ENCODE results near the gene MAP6D1.

The MAP6D1 gene

DNA sequence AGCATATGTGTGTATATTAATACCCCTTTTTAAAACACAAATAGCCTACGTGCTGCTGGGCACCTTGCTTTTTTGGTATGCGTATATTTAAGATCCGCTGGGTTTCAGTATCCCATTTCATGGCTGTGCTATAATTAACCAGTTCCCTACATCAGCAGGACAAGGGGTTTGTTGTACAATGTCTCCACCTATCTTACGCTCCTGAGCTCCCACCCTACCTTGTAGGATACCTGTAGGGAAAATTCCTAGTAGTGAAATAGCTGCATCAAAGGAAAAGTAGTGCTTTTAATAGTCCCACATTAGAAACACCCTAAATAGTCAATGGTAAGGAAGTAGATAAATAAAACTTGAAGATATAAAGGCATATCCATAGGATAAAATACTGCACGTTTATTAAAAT lies 1.4 kb downstream of the MAP6D1 start:
- DNase-seq (ENCODE audit: low spot score): no peak

DNA sequence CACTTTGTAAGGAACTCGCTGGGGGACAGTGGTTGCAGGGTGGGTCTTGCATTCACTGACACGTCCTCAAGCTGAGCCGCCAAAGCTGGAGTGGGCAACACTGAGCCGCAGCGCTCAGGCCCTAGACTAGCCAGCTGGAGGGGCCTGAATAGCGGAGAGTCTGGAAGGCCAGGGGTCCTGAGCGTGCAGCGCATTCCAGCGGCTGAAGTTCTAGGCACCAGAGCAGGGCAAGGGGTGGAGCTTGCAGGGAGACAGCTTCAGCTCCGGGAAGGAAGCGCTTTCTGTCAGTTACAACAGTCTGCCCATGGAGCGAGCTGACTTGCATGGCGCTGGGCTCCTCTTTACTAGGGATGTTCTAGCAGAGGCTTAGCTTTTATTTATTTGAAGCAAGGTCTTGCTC lies 2.7 kb downstream of the MAP6D1 start:
- no peak for DNase-seq (ENCODE audit: low spot score)

DNA sequence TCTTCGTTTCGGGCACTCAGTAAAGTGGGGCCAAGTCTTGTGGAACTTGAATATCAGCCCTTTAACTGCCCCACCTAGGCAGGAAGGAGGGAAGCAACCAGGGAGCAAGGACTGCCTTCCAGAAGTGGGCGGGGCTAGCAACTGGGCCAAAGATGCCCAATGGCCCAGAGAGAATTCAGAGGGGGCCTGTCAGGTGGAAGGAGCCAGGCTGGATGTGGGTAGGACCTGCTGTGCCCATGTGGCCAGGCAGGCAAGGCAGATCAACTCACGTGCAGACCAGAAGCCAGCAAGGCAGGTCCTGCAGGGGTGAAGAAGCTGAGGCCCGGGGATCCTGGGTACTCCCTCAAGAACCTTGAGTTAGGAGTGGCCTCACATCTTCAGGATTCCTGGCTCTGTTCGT lies 5.5 kb downstream of the MAP6D1 start:
- no peak for DNase-seq (ENCODE audit: low spot score)

DNA sequence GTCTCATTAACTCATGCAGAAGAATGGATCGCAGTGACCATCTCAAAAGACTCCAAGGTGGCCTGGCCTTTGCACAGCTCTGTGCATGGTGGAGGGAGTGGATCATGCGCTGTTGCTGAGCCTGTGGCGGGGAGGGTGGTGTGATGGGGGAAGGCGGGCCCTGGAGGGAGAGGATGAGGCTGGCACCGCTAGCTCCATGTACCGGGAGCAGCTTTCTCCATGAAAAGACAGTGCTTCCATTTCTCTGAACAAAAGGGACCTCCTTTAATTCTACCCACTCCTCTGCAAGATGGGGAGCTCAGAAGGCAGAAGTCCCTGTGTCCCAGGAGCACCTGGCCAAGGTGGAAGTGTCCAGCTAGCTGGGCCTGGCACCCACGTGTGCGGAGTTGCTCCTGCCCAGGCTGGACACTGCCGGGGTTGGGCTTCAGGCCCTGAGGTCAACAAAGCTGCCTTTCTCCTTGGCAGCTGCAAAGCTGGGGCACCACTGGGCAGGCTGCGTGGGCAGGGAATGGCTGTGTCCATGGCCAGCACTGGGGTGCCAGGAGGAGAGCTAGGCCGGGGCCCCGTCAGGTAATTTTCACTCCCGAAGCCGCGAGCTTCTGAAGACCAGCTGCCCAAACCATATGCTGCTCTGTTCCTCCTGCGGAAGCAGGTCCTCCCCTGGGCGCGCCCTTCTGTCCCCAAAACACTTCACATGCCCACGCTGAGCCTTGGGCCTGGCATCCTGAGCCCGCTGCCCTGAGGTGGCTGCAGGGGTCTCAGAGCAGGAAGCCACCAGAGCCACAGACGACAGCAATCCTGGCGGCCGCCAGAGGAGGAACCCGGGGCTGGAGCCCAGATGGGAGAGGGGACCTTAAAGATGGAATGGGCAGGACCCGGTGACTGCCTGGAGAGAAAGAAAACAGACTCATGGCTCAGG lies 6.4 kb downstream of the MAP6D1 start:
- DNase-seq (ENCODE audit: low spot score): no peak

DNA sequence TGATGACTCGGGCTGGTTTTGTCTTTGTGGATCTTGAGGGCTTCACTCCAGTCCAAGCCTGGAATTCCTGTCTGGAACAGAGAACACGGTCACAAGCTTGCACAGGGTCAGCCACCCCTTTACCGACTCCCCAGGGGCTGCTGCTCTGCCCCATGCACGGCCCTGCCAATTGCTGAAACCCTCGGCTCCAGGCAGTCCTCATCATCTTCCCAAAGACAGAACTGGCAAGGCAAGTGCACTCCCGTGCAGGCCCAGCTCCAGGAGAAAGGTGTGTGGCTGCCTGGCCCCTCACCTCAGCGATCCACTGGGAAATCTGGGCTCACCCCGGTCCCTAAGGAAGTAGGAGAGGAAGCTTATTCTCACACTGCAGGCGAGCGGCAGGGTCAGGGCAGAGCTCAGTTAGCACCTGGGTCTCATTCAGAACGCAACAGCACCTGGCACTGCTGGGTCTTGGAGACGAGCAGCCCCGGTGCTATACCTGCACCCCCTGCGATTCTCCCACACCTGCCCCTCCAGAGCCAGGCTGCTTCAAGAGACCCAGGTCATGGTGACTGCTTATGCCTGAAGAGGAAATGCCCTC lies 7.2 kb downstream of the MAP6D1 start:
- no peak for DNase-seq (ENCODE audit: low spot score)

DNA sequence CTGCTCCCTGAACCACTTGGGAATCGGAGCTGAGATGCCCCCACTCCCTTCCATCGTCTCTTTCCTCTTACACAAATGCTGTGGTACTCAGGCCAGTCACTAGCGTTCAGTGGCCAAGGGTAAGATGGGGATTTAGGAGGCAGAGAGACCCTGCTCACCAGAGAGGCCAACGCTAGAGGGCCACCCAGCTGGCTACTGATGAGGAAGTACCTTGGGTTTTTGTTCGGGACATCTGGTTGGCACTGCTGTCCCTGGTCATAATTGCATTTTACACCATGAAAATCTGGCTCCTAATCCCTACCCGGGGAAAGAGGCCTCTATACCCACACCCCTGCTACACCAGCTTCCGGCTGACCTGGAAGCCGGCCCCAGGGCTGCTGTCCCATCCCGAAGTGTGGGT lies 7.7 kb downstream of the MAP6D1 start:
- no peak for DNase-seq (ENCODE audit: low spot score)

DNA sequence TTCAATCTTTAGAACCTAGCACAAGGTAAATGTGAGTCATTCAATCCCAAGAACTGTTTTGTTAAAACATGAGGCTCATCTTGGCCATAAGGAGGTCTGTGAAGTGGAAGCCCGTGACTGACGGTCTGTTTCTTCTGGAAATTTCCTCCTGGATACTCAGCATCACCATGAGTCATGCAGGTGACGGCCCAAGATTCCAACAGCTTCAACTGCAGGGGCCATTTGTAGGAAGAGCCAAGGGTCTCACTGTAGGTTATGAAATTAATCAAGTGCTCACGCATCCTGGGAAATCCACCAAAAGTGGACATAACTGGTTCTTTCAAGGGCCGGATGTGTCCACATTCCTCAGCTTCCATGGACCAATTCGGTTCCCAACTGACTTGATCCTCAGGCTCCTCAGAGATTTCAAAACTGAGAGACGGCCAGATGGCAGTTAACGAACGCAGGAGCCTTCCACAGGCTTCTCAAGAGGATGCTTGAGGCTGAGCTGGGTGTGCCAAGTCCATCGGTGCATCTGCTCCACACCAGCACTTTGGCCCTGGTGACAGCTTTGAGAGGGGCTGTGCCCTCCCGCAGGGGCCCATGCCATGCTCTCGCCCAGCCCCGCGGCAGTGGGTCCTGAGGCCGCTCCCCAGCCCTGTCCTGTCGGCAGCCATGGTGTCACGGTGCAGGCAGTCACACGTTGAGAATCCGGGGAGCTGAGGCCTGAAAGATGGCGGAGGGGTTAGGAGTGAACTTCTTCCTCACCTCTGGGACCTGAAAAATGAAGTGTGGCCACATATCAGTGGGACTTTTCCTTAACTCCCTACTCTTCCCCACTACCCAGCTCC lies 8.5 kb downstream of the MAP6D1 start:
- no peak for DNase-seq (ENCODE audit: low spot score)

DNA sequence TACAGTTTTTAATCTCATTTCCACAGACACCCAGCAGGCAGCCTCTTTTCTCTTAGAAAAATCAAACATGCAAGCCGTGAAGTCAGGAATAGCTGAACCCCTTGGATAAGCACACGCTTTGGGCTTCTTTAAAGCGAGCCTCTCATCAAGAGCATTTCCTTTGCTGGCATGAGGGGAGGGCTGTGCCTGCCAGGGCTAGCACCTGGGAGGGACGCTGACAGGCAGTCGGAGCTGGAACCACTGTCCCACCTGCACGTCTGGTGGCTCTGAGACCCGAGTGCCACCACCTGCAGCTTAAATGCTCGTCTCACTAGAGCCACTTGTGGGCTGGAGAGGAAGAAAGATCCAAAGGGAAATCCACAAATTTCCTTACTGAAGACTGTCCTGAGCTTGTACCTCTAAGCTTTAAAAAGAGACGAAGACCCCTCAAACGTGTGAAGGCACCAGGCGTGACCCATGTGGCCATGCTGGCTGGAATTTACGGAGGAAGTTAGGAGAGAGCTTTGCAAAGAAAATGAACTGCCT lies 9.4 kb downstream of the MAP6D1 start:
- no peak for DNase-seq (ENCODE audit: low spot score)

DNA sequence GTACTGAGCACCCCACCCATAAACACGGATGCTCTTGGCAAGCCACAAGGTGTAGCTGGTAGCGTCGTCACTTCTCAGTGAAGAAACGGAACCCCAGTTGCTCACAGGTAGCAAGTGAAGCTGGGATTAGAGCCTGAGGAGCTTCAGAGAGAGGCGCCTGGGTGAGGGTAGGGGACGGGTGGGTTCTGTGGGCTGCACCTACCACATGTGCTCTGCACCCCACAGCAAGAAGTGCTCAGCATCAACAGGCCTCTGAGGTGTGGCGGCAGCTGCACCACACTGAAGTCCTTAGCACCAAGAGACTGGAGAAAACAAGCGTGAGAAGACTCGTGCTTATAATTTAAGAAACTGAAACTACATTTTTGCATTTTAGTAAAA lies 9.8 kb downstream of the MAP6D1 start:
- DNase-seq (ENCODE audit: low spot score): no peak

DNA sequence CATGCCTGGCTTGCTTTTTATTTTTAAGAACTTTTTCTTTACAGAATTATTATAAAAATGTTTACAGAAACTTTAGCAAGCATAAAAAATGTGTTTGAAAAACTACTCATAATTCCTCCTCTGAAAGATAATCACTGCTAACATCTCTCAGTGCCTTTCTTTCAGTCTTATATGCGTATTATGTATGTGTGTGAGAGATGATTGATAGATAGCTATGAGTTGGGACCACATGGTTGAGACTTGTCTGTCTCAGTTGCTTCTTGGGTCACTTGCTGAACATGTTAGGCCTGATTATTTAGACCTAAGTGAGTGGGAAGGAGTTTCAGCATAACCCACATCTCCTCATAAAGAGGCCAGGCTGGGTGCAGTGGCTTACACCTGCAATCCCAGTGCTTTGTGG lies 11.1 kb downstream of the MAP6D1 start:
- DNase-seq (ENCODE audit: low spot score): no peak

DNA sequence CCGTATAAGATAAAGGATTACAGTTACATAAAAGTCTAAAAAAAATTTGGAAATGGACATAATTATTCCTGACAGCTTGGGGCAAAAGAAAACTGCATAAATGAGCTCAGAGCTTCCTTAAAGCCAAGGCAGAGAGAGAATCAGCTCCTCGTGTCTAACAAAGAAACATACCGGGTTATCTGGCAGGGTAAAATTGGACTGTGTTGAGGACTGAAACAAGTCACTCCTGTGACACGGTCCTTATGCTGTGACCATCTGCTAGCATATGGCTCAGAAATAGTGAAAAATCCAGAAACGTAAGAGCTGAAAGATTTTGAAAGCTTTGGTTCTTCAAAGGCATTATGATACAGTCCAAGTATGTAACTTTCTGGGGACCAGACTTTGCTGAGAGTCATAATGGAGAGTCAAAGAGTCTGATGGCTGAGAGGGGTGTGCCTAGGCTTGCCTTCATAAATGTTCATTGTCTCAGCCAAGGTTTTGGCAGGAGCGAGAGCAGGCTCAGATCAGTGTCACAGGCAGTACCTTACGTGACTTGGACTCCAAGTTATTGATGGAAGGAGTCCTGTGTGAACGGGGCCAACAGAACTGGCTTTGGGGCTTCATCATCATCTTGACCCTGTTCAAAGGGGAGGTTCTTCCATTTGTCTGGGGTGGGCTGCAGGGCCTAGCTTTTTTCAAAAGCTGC lies 12.5 kb downstream of the MAP6D1 start:
- DNase-seq (ENCODE audit: low spot score): no peak

DNA sequence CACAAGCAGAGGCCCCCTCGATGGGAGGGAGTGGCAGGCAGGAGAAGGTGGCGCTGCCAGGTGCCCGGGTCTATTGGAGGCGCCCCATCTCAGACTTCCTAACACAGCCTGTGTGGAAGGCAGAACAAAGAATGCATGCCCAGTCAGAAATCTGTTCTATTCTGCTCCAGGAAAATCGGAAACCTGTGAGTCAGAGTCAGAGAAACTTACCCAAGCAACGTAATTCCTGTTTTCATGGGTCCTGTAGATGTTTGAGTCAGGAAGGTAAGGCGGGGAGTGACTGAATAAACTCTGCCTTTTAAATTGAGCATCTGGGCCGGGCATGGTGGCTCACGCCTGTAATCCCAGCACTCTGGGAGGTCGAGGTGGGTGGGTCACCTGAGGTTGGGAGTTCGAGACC lies 13.7 kb downstream of the MAP6D1 start:
- no peak for DNase-seq (ENCODE audit: low spot score)

DNA sequence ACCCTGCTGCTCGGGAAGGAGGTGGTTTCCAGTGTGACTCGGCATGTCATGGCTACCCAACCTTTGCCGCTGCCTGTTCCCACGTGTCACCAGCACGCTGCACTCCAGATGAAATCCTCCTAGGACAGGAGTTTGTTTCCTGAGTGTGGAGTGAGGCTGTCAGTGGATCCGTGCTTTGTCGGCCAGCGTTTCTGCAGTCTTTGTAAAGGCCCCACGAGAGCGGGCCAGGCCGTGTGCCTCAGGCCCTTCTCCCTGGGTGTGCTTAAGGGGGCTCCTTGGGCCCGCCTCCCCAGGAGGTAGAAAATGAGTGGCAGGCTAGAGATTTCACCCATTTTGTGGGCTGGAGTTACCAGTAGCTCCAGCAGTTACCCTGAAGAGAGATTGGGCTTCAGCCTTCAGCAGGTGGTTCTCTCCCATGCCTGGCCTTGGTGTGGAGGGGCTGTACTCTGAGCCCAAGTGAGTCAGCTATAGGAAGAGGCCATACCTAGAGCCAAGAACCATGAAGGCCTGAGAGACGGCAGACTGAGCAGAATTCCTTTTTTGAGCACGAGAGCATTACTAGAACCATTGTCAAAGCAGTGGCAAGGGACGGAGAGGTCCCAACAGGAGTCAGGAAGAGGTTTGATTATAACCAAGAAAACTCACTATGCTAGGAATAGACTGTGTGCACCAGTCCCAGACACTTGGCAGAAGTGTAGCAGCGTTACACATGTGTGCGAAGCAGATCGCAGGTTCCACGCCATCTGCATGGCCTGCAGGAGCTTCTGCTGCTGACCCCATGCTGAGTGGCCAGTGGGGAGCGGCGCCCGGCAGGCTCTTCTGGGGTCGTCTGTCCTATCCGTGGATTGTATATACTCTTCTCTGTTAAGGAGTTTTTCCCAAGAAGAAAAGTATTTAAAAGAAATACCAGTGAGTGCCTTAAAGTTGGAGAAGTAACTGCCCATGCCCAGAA lies 14.5 kb downstream of the MAP6D1 start:
- DNase-seq (ENCODE audit: low spot score): no peak

DNA sequence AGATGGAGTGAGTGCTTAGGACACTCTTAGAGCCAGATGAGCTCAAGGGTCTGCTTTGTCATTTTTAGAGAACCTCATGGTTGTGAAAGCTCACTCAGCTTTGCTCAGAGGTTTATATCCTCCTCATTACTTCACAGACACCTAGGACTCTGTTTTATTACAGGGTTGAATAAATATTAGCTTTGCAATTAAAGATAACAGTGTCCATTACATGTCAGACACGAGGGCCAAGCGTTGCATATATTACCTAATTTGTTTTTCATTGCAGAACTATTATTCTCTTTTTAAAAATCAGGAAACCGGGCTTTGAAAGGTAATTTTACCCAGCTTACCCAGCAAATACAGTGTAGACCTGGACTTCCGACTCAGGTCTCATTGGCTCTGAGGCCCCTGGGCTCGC lies 16.1 kb downstream of the MAP6D1 start:
- DNase-seq (ENCODE audit: low spot score): peak; percentile 65

DNA sequence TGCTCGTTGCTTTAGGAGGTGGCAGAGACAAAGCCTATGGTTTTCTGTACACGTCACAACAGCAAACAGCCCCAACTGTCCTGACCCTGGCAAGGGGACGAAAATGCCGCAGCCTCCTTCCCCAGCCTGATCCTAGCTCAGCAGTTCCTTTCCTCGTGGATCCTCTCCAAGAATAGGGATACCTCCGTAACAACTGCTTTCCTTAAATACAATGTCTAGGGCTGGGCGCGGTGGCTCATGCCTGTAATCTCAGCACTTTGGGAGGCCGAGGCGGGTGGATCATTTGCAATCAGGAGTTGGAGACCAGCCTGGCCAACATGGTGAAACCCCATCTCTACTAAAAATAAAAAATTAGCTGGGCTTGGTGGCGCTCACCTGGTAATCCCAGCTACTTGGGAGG lies 17.0 kb downstream of the MAP6D1 start:
- DNase-seq (ENCODE audit: low spot score): no peak

DNA sequence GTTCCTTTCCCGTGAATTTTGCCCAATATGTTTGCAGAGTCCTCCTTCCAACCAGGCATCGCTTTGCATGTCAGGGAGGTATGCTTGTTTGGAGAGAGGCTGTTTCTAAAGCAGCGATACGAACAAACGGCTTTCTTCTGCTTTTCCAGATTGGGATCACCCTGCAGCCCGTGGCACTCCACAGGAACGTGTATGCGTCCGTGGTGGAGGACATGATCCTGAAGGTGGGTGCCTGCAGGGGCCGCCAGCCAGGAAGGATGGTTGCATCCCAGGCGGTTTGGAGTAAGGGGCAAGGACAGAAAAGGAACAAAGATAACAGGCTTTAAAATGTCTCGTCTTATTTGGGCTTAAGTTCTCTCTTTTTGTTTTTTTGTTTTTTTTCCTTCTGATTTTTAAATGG lies 17.5 kb downstream of the MAP6D1 start:
- no peak for DNase-seq (ENCODE audit: low spot score)

DNA sequence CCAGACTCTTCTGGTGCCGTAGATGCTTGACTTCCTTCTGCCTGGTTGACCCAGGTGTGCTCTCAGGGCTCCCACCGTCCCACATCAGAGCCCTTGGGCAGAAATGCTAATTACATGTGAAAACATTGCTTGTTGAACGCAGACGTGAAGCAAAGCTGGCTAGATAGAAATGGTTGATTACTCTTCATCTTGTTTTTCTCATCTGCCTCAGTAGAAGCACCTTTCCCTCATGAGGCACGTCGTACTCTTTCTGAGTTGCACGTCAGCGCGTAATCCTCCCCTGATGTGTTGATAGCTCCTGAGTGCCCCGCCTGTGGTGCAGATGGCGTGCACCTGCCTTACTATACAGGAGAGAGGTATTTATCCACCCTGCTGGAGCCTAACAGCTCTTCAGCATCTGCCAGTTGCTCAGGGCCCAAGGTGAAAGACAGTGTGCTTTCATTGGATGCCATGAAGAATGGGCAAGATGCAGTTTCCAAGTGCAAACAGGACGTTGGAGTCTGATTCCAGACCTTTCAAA lies 18.1 kb downstream of the MAP6D1 start:
- DNase-seq (ENCODE audit: low spot score): no peak

DNA sequence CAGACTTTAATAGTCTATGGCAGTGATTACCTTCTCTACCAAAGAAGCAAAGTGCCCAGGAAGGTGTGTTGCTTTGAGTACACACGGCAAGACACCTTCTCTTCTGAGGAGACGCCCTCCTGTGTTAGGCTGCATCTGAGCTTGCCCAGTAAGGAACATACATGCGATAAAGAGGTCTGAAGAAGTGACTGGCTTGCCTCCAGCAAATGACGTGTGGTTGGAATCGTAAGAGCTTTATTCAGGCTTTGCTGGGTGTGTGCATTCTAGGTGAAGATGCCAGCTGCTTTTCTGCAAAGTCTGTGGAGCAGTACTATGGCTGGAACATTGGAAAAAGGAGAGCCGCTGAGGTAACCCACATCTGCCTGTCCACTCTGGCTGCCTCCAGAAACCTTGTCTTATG lies 22.4 kb downstream of the MAP6D1 start:
- DNase-seq (ENCODE audit: low spot score): no peak

DNA sequence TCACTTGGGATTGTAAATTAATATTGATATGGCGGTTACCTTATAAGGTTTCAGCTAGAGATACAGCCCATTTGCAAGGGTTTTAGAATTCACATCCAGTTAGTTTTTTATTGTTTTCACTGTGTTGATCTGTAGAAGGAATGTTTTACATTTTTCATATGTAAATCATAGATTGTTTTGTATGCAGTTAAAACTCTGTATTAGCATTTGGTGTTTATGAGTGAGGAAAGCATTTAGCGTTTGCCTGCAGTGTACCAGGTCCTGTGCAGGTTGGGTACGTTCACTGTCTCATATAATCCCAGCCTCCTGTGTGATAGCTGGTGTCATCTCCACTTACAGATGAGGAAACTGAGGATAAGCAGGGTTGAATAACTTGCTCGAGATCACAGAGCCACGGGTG lies 23.8 kb downstream of the MAP6D1 start:
- DNase-seq (ENCODE audit: low spot score): no peak

DNA sequence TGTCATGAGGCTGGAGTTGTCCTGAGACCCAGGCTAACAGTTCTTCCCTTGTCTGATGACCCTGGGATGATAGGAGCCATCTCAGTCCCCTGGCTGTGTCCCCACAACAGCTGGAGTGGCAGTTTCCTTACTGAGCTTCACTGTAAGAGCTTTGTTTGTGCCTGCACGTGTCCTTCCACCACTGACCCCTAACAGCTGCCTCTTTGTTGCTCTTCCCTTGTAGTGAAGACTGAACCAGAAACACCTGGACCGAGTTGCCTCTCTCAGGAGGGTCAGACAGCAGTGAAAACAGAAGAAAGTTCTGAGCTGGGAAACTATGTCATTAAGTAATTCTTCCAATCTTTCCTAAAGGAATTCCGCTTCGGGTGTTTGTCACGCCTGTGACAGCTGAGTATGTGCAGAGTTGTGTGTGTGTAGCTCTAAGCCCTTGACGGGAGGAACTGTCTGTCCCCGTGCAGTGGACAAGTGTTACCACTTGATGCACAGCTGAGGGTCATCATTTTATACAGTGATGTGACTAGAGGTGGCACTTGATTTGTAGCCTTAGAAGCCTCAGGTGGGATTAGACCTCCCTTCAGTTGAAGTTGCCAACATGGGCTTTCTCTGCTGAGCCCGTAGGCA lies 25.0 kb downstream of the MAP6D1 start:
- DNase-seq (ENCODE audit: low spot score): no peak
